Kasumi-1 (cell line): ENCODE measurements around the gene CALHM4.

Source experiments
- DNase-seq, 2 experiments: peaks; one replicate each; lab custom pipeline; 2025; lab: John Stamatoyannopoulos, UW

Gene CALHM4

GRCh38 chr6:116542426-116542825, 11.1 kb upstream of the CALHM4 start:
- no peak for DNase-seq

GRCh38 chr6:116543149-116543548, 10.4 kb upstream of the CALHM4 start:
- no peak for DNase-seq

- DNase-seq, result no peak
Observed at GRCh38 chr6:116545651-116546050, 7.9 kb upstream of the CALHM4 start, which contains the start of gene TRAPPC3L. Gene TRAPPC3L (minus strand): TSS chr6:116545684. CDS start chr6:116545514, 170 bp downstream.

DNA sequence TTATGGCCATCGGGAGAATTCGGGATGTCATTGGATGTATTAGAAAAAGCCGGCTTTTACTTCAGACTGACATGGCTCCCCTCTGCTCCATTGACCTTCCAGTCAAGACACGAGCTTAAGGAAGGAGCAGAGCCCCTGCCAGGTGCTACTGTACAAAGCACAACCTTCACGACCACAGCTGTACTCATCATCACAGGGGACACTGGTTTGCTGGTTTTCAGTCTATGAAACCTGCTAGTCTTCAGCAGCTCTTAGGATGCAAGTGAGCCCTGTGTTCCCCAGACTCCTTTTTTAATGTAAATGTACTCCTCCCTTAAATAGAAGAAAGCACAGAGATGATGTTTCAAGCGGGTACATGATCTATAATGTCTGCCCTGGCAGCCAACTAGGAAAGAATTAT, 6.2 kb upstream of the CALHM4 start:
- DNase-seq, result no peak

- DNase-seq, result no peak
Observed at GRCh38 chr6:116550796-116551195, 2.8 kb upstream of the CALHM4 start.

DNA sequence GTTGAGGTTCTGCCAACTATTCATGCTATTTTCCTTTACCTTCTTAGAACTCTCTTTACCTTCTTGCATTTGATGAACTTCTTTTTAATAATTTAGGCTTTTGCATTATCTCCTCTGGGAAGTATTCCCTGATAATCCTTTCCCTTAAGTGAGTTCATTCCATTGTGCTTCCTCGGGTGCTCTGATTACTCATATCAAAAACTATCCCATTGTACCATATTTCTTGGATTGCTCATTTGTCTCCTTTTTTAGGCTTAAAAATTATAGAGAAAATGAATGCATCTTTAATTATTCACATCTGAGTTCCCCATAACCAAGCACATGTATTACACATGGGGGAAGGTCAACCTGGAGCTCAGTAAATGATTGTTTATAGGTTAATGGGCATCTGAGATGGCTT, 2.5 kb downstream of the CALHM4 start:
- DNase-seq, result no peak

- DNase-seq, result no peak
Observed at GRCh38 chr6:116556814-116557415, 3.4 kb downstream of the CALHM4 start.

DNA sequence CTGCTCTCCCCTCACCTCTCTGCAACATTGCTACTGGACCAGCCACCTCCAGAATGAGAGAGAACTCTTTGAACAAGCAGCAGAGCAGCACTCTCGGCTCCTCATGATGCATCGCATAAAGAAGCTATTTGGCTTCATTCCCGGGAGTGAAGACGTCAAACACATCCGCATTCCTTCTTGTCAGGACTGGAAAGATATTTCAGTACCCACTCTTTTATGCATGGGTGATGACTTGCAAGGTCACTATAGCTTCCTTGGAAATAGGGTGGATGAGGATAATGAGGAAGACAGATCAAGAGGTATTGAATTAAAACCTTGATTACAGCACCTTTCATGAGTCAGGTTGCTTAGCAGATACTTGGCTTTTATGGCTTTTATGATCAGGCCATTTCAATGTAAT, 4.3 kb downstream of the CALHM4 start:
- DNase-seq, result no peak

DNA sequence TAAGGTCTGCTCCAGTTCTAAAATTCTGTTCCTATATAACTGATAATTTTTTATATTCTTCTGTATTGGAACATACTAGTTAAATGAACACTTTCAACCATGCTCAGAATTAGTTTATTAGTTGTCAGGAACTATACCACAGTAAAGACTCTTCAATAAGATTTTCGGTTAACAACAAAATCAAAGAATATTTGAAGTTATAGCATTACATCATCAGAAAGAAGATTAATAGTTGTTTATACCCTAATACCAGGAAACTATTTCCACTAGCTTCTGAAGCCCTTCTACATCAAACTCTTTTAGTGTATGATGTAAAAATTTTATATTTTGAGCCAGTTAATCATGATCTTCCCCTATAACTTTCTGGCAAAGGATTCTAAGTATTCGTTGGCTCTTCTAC, 6.6 kb downstream of the CALHM4 start:
- no peak for DNase-seq

DNA sequence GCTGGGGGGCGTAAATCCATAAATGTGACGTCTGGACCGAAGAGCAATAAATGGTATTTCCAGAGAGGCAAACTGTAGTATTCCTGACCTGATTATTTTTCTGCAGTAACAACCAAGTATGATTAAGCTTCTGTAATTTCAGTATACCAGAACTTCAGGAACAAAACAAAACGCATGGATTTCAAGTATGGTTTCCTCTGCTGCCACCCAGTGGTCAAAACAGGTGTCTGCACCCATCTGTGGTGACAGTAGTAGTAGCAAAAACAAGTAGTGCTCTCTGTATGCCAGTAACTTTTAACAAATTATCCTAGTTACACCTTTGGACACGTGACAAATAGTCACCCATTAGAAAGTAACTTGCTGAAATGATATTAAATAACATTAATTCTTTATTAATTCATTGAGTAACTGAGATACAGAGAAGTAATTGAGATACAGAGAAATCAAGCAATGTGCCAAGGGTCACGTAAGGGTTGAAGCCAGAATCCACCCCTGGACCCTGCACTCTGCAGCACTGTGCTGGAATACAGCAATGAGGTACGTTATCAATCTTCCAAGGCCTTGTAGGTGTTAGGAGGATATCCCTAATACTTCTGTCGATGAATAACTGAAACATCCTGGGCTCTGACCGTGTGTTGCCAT, 7.9 kb downstream of the CALHM4 start:
- DNase-seq, result peak; percentile 80 to 87

- DNase-seq, result no peak
Observed at GRCh38 chr6:116562019-116562403, 8.5 kb downstream of the CALHM4 start.

DNA sequence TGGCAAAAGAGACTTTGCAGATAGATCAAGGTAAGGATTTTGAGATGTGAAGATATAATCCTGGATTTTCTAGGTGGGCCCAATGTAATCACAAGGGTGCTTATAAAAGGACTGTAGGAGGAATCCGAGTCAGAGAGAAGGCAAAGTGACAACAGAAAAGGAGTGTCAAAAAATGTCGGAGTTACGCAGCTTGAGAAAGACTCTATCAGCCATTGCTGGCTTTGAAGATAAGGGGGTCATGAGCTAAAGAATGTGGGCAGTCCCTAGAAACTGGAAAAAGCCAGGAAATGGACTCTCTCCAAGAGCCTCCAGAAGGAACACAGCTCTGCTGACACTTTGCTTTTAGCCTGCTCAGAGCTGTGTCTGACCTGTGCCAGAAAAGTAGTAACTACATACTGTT, 9.1 kb downstream of the CALHM4 start:
- no peak for DNase-seq

DNA sequence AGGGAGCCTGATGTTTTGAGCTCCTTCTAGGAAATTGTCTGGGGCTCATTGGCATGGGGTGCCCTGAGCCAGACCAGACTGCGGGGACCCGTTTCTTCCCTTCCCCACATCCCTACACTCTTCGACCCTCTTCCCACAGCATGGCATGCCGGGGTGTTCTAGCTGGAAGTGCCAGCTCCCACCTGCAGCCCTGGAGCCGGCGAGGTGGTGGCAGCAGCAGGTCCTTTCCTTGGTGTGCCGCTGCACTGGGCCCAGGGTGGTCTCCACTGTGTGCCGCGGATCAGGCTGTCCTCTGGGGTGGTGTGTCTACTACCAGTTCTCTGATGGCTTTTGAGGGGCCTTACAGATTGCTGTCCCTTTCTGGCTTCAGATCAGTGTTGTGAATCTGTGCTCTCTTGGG, 10.3 kb downstream of the CALHM4 start:
- DNase-seq, result no peak

DNA sequence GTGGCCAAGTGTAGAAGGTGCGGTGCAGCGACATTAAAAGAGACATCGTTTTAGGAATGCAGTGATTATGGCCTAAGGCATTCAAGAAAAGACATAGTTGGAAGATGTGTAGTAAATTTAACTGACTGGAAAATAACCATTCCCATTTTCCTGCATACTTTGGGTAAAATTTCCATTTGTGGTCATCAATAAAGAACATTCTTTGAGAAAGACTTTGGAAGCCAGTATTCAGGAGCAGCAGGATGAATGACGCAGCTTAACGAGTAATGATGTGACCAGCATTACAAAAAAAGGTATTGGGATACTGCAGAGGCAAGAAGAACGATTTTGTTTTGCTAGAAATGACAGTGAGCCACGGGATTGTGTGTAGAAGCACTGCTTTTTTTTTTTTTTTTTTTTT, 10.8 kb downstream of the CALHM4 start:
- DNase-seq, result no peak

GRCh38 chr6:116564921-116565872, 11.6 kb downstream of the CALHM4 start:
- peak; percentile 36 to 38 for DNase-seq

DNA sequence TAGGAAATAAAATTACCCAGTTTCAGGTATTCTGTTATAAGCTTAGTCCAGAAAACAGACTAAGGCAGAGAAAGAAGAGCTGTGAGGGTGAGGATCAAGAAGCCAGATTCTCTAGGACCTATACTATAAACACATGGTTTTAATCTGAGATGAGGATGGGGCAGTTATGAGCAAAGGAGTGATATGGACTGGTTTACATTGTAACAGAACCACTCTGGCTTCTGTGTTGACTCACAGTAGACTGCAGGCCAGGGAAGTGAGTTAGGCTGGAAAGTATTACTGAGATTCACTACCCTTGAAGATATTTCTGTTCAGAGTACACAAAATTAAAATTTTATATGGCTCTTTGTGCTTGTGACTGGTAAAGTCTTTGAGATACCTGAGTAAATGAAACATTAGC, 14.6 kb downstream of the CALHM4 start:
- DNase-seq, result no peak

- DNase-seq, result no peak
Observed at GRCh38 chr6:116568821-116569755, 15.5 kb downstream of the CALHM4 start.

- peak; percentile 99 for DNase-seq
Observed at GRCh38 chr6:116570856-116571682, 17.5 kb downstream of the CALHM4 start, which contains the start of gene RWDD1. Gene RWDD1 (plus strand): TSS chr6:116571504. CDS start chr6:116571583, 79 bp downstream.

DNA sequence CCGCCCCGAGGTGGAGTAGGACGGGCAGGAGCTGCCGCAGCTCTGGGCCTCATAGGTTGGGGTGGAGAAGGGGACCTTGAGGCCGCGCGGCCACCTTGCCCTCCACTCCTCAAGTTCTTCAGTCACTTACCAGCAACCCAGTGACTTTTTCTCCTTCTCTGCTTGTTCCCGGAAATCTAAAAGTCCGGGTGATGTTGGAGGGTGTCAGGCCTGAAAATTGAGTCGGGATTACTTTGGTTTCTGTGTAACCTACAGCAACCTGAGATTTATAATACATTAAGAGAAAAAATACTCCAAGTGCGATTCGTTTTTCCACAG, 18.1 kb downstream of the CALHM4 start:
- peak in 1 of 2 experiments; percentile 35 for DNase-seq

- DNase-seq, result peak; percentile 13 to 24
Observed at GRCh38 chr6:116572162-116572561, 18.6 kb downstream of the CALHM4 start.

DNA sequence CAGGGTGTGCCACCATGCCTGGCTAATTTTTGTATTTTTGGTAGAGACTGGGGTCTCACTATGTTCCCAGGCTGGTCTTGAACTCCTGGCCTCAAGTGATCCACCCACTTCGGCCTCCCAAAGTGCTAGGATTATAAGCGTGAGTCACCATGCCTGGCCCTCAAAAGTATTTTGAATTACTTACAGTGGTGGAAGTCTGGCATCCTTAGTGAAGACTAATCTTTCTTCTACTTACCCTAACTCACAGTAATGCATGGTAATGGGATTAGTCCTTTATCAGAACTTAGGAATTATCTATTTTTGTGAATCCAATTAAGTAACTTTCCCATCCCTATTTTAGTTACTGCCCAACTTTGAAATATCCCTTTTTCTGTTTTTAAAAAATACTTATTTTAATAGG, 21.7 kb downstream of the CALHM4 start:
- no peak for DNase-seq
